AG09319 (cell line): ENCODE data around the gene FBXW5.

Source experiments
- DNase-seq: peaks from one replicate; pipeline ENCODE4 v3.0.0-alpha.2; 2010; ENCODE audit warnings: low read depth; ENCODE audit errors: extremely low read depth
- TF ChIP-seq, protein P1 (sequence below): IDR thresholded peaks from 2 replicates; pipeline ENCODE4 v1.5.1; 2011; ENCODE audit warnings: low read depth, mild to moderate bottlenecking, inconsistent platforms, low read length, moderate library complexity

FBXW5 gene

GRCh38 chr9:136985027-136985602, 40.6 kb upstream of the FBXW5 start:
- DNase-seq: no peak
- TF ChIP-seq, protein P1, sequence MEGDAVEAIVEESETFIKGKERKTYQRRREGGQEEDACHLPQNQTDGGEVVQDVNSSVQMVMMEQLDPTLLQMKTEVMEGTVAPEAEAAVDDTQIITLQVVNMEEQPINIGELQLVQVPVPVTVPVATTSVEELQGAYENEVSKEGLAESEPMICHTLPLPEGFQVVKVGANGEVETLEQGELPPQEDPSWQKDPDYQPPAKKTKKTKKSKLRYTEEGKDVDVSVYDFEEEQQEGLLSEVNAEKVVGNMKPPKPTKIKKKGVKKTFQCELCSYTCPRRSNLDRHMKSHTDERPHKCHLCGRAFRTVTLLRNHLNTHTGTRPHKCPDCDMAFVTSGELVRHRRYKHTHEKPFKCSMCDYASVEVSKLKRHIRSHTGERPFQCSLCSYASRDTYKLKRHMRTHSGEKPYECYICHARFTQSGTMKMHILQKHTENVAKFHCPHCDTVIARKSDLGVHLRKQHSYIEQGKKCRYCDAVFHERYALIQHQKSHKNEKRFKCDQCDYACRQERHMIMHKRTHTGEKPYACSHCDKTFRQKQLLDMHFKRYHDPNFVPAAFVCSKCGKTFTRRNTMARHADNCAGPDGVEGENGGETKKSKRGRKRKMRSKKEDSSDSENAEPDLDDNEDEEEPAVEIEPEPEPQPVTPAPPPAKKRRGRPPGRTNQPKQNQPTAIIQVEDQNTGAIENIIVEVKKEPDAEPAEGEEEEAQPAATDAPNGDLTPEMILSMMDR: no peak

GRCh38 chr9:136984464-136985026, 40.0 kb upstream of the FBXW5 start:
- TF ChIP-seq, protein P1: no peak
- DNase-seq: no peak

- TF ChIP-seq, protein P1: no peak
- DNase-seq: no peak
Observed at GRCh38 chr9:136983656-136984314, 39.2 kb upstream of the FBXW5 start.

GRCh38 chr9:136983167-136983566, 38.6 kb upstream of the FBXW5 start:
- DNase-seq: no peak
- TF ChIP-seq, protein P1: no peak

DNA sequence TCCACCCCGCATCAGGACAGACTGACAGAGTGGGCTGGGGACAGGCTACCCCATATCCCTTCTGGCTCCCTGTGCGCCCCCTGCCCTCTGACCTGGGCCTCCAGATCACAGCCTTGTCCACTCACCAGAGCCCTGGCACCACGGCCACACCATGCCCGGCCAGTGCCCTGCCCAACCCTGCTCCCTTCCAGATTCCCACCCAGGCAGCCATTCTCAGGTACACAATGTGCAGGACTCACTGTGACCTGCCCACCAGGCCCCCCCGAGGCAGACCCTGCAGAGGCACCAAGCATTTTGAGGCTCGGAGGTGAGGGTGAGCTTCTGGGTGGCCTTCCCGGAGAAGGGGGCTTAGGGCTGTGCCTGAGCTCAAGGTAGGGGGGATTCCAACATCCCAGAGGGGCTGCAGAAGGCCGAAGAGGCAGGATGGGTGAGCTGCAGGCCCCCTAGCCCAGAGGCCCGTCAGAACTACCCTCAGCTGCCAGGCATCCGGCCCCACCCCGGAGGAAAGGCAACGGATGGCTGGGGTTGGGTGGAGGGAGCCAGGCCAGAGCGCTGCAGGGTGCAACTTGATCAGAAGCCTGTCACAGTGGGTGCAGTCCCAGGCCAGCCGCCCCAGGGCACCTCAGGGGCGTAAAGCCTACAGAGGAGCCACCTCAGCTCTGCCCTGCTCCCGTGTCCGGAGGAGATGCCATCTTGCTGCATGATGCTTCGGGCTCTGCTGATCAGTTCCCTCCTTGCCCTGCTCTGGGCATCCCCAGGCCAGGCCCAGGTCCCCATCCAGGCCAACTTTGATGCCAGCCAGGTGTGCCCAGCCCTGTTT, 37.9 kb upstream of the FBXW5 start, which contains the start of gene LCNL1:
Gene LCNL1, plus strand, starts transcription at position 762 of the 820 bp plus-strand sequence. CDS start 594 bp downstream, outside the sequence.
- TF ChIP-seq, protein P1: no peak
- DNase-seq: no peak

DNA sequence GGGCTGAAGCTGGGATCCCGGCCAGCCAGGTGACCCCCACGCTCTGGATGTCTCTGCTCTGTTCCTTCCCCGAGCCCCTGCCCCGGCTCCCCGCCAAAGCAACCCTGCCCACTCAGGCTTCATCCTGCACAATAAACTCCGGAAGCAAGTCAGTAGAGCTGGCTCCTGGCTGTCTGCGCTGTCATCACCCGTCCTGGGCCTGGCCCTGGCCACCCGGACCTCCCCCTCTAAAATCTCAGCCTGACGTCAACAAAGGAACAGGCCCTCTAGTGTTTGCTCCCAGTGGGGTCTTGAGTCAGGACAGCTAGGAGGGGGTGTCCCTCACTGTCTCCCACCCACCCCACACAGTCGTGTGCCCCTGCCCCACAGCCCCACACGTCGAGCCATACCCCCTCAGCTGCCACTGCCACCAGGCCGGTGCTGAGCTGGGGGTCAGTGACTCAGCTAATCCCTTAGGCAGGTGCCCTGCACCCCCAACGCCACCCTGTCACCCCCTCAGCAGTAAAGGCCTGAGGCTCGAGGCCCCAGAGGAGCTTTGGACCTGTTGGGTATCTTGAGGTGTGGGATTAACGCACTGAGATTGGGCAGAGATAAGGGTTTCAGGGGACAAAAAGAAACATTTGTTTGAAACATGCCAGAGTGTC, 37.2 kb upstream of the FBXW5 start:
- no peak for DNase-seq

More for the DNA sequence above, 37.2 kb upstream of the FBXW5 start:
- TF ChIP-seq, protein P1: no peak
